Body of pancreas (tissue), 4 donors: Measurements from ENCODE around the gene KCNG4.

ENCODE experiments used
- POLR2A ChIP-seq, 3 donors: fragments of 450-650 bp; IDR thresholded peaks; one replicate each; pipeline ENCODE4 v1.6.1; 2016; ENCODE audit warnings: antibody characterized with exemption in 3 of 3, mild to moderate bottlenecking in 2 of 3
- TF ChIP-seq, protein P1 (sequence below), 7 experiments: fragments of 450-650 bp in 4 of 7; fragments of 200-600 bp in 3 of 7; sonication (generic) in 3 of 7; IDR thresholded peaks; one replicate each; pipeline ENCODE4 v1.5.1; 2016 to 2019; ENCODE audit warnings: antibody characterized with exemption in 7 of 7

DNA sequence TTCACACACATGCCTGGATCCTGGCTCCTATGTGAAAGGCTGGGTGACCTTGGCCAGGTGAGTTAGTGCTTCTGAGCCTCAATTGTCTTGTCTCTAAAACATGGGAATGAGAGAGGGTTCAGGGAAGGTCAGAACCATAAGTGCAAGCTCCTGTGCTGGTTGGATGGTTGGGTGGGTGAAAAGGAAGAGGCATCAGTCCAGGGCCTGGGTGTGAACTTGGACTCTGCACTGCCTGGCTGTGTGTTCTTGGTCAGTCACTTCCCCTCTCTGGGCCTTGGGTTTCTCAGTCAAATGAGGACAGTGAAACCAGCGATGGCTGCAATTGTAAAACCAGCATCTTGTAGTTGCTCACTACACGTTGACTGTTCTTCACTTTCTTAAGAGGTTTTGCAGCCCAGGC, 643 bp upstream of the KCNG4 start:
- TF ChIP-seq POLR2A (IDR thresholded peaks at IDR 0.05), result no peak
- TF ChIP-seq, protein P1, sequence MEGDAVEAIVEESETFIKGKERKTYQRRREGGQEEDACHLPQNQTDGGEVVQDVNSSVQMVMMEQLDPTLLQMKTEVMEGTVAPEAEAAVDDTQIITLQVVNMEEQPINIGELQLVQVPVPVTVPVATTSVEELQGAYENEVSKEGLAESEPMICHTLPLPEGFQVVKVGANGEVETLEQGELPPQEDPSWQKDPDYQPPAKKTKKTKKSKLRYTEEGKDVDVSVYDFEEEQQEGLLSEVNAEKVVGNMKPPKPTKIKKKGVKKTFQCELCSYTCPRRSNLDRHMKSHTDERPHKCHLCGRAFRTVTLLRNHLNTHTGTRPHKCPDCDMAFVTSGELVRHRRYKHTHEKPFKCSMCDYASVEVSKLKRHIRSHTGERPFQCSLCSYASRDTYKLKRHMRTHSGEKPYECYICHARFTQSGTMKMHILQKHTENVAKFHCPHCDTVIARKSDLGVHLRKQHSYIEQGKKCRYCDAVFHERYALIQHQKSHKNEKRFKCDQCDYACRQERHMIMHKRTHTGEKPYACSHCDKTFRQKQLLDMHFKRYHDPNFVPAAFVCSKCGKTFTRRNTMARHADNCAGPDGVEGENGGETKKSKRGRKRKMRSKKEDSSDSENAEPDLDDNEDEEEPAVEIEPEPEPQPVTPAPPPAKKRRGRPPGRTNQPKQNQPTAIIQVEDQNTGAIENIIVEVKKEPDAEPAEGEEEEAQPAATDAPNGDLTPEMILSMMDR (IDR thresholded peaks at IDR 0.05), result no peak
